ENCODE measurements around the gene BLCAP. TPM values are rescaled to one million over a fixed set of nuclear protein-coding genes. Genes with fewer than 3 reads are reported as not detected.
A peak's percentile ranks its signal among the peaks of the same experiment; 100 is the strongest.

BLCAP gene
- total RNA-seq, 2 donors from 2014 or later = 66.6 to 78.7 TPM

GRCh38 chr20:37571033-37571432 lies 43.4 kb upstream of the BLCAP start:
- no peak for TF ChIP-seq CTCF (IDR thresholded peaks at IDR 0.05)
- no peak for DNase-seq (ENCODE audit: low spot score)
- Histone ChIP-seq H3K27ac (no peak overlapping the region), H3K27me3 (no peaks in the 10 kb centered on the region), H3K4me3 (no peak overlapping the region), H3K9me3 (no peaks in the 10 kb centered on the region), H3K36me3 (no peaks in the 10 kb centered on the region), H3K4me1 (no peaks in the 10 kb centered on the region)

- no peak for DNase-seq (ENCODE audit: low spot score)
- no peaks in the 10 kb centered on the region for H3K4me1 ChIP-seq
- TF ChIP-seq CTCF (IDR thresholded peaks at IDR 0.05) = no peak
- H3K27ac ChIP-seq = no peak overlapping the region
- H3K27me3 ChIP-seq = no peaks in the 10 kb centered on the region
- H3K4me3 ChIP-seq = no peak overlapping the region
- H3K36me3 ChIP-seq = no peaks in the 10 kb centered on the region
- no peaks in the 10 kb centered on the region for H3K9me3 ChIP-seq
Observed at GRCh38 chr20:37570419-37570818, 42.7 kb upstream of the BLCAP start.

- TF ChIP-seq CTCF (IDR thresholded peaks at IDR 0.05) = no peak
- no peaks in the 10 kb centered on the region for H3K9me3 ChIP-seq
- H3K27ac ChIP-seq = no peak overlapping the region
- peak; percentile 32 for DNase-seq (ENCODE audit: low spot score)
- no peaks in the 10 kb centered on the region for H3K36me3 ChIP-seq
- no peaks in the 10 kb centered on the region for H3K27me3 ChIP-seq
- no peak overlapping the region for H3K4me3 ChIP-seq
- peaks cover 0 to 7% of the 10 kb centered on the region in 2 donors for H3K4me1 ChIP-seq
Observed at GRCh38 chr20:37567671-37568588, 40.3 kb upstream of the BLCAP start.

GRCh38 chr20:37567331-37567665 lies 39.6 kb upstream of the BLCAP start:
- H3K4me1 ChIP-seq = peaks cover 0 to 7% of the 10 kb centered on the region in 2 donors
- no peaks in the 10 kb centered on the region for H3K36me3 ChIP-seq
- H3K9me3 ChIP-seq = no peaks in the 10 kb centered on the region
- no peaks in the 10 kb centered on the region for H3K27me3 ChIP-seq
- H3K27ac ChIP-seq = no peak overlapping the region
- TF ChIP-seq CTCF (IDR thresholded peaks at IDR 0.05) = no peak
- no peak for DNase-seq (ENCODE audit: low spot score)
- H3K4me3 ChIP-seq = no peak overlapping the region

- Histone ChIP-seq H3K27me3 (no peaks in the 10 kb centered on the region), H3K27ac (no peak overlapping the region), H3K4me1 (peaks cover 0 to 7% of the 10 kb centered on the region in 2 donors), H3K36me3 (no peaks in the 10 kb centered on the region), H3K4me3 (no peak overlapping the region), H3K9me3 (no peaks in the 10 kb centered on the region)
- DNase-seq (ENCODE audit: low spot score) = peak; percentile 44
- no peak for TF ChIP-seq CTCF (IDR thresholded peaks at IDR 0.05)
Observed at GRCh38 chr20:37566590-37567330, 39.1 kb upstream of the BLCAP start.

Data from right atrium auricular region (tissue), 2 donors.